Loucy (cell line): ENCODE measurements around the gene TLN1.

Experiments
- H2AFZ ChIP-seq: fragments of 200-600 bp; sonication (generic); 2 replicates; pipeline ENCODE4 v1.6.0; 2016; ENCODE audit warnings: antibody characterized with exemption, mild to moderate bottlenecking, low read length, moderate library complexity
- H3F3A ChIP-seq: fragments of 200-600 bp; 2 replicates; pipeline ENCODE4 v1.6.0; 2016; ENCODE audit warnings: antibody characterized with exemption, low read depth, mild to moderate bottlenecking
- H3K27me3 ChIP-seq: fragments of 200-600 bp; sonication (generic); 2 replicates; pipeline ENCODE4 v1.6.1; 2014; ENCODE audit warnings: low read length, mild to moderate bottlenecking; ENCODE audit not compliant: insufficient read depth, poor library complexity, severe bottlenecking
- H3K36me3 ChIP-seq: fragments of 200-600 bp; sonication (generic); 2 replicates; pipeline ENCODE4 v1.6.1; 2016; ENCODE audit warnings: low read length; ENCODE audit not compliant: insufficient read depth
- H3K4me1 ChIP-seq: fragments of 200-600 bp; sonication (generic); 2 replicates; pipeline ENCODE4 v1.5.1; 2014; ENCODE audit warnings: low read length, mild to moderate bottlenecking; ENCODE audit not compliant: insufficient read depth, poor library complexity, severe bottlenecking
- H3K4me2 ChIP-seq: fragments of 200-600 bp; sonication (generic); 2 replicates; pipeline ENCODE4 v1.6.0; 2014; ENCODE audit warnings: antibody characterized with exemption, low read length, low read depth, mild to moderate bottlenecking; ENCODE audit not compliant: poor library complexity, severe bottlenecking
- H3K4me3 ChIP-seq: fragments of 200-600 bp; sonication (generic); 2 replicates; pipeline ENCODE4 v1.5.1; 2014; ENCODE audit warnings: low read length, mild to moderate bottlenecking, mixed read lengths; ENCODE audit not compliant: poor library complexity, severe bottlenecking
- H3K79me2 ChIP-seq: fragments of 200-600 bp; sonication (generic); 2 replicates; pipeline ENCODE4 v1.6.1; 2014; ENCODE audit warnings: low read length; ENCODE audit not compliant: insufficient read depth
- H3K9ac ChIP-seq: fragments of 200-600 bp; sonication (generic); 2 replicates; pipeline ENCODE4 v1.6.0; 2014; ENCODE audit warnings: mild to moderate bottlenecking, low read depth, low read length, moderate library complexity; ENCODE audit not compliant: poor library complexity, severe bottlenecking
- H3K9me2 ChIP-seq: fragments of 200-600 bp; sonication (generic); replicated peaks from 2 replicates; pipeline ENCODE4 v1.6.1; 2016; ENCODE audit warnings: low read depth, low read length, mixed read lengths
- H3K9me3 ChIP-seq: fragments of 200-600 bp; sonication (generic); 2 replicates; pipeline ENCODE4 v1.6.1; 2014; ENCODE audit warnings: mild to moderate bottlenecking, antibody characterized with exemption, low read length, low read depth; ENCODE audit not compliant: insufficient read depth
- H4K20me1 ChIP-seq: fragments of 200-600 bp; sonication (generic); 2 replicates; pipeline ENCODE4 v1.6.0; 2014; ENCODE audit warnings: antibody characterized with exemption, low read length, mild to moderate bottlenecking; ENCODE audit not compliant: insufficient read depth, poor library complexity, severe bottlenecking
- CTCF ChIP-seq: fragments of 200-600 bp; sonication (generic); conservative IDR thresholded peaks from 2 replicates; pipeline ENCODE4 v1.5.1; 2014; ENCODE audit warnings: mild to moderate bottlenecking, antibody characterized with exemption, low read length
- EZH2phosphoT487 ChIP-seq: fragments of 200-600 bp; IDR thresholded peaks from 2 replicates; pipeline ENCODE4 v1.6.1; 2018; ENCODE audit warnings: antibody characterized with exemption, mild to moderate bottlenecking, moderate library complexity, borderline replicate concordance

The TLN1 gene

GRCh38 chr9:35725362-35725761 is 6.6 kb downstream of the TLN1 start:
- Histone ChIP-seq H2AFZ (no peak overlapping the region), H3K4me1 (peaks cover 40% of the 10 kb centered on the region), H3K79me2 (peaks cover 47% of the 10 kb centered on the region), H3F3A (peaks cover 13% of the 10 kb centered on the region), H3K27me3 (no peaks in the 10 kb centered on the region), H3K9me3 (no peaks in the 10 kb centered on the region), H3K9me2 (no peaks in the 10 kb centered on the region), H4K20me1 (peaks cover 20% of the 10 kb centered on the region), H3K4me3 (no peak overlapping the region), H3K36me3 (peaks cover 50% of the 10 kb centered on the region; the same call in 1 of the 2 replicates), H3K9ac (no peak overlapping the region), H3K4me2 (no peak overlapping the region)
- no peak for TF ChIP-seq CTCF
- no peak for TF ChIP-seq EZH2phosphoT487

- Histone ChIP-seq H2AFZ (no peak overlapping the region), H3K4me1 (peaks cover 26% of the 10 kb centered on the region), H3K4me3 (no peak overlapping the region), H3K27me3 (no peaks in the 10 kb centered on the region), H3K79me2 (peaks cover 32% of the 10 kb centered on the region), H3K9ac (no peak overlapping the region), H3K9me3 (no peaks in the 10 kb centered on the region), H3K4me2 (no peak overlapping the region), H3K9me2 (no peaks in the 10 kb centered on the region), H3K36me3 (peaks cover 65% of the 10 kb centered on the region; the same call in 1 of the 2 replicates), H4K20me1 (peaks cover 6% of the 10 kb centered on the region), H3F3A (peaks cover 9% of the 10 kb centered on the region)
- TF ChIP-seq CTCF, result no peak
- TF ChIP-seq EZH2phosphoT487, result no peak
Observed at GRCh38 chr9:35723908-35724307, 8.1 kb downstream of the TLN1 start.

GRCh38 chr9:35723426-35723825 is 8.6 kb downstream of the TLN1 start:
- Histone ChIP-seq H4K20me1 (peaks cover 6% of the 10 kb centered on the region), H3K36me3 (peaks cover 70% of the 10 kb centered on the region; the same call in 1 of the 2 replicates), H2AFZ (no peak overlapping the region), H3K9me3 (no peaks in the 10 kb centered on the region), H3K4me3 (no peak overlapping the region), H3K4me1 (peaks cover 21% of the 10 kb centered on the region), H3K9ac (no peak overlapping the region), H3K9me2 (no peaks in the 10 kb centered on the region), H3F3A (peaks cover 4% of the 10 kb centered on the region), H3K79me2 (peaks cover 28% of the 10 kb centered on the region), H3K4me2 (no peak overlapping the region), H3K27me3 (no peaks in the 10 kb centered on the region)
- TF ChIP-seq CTCF (no peak), EZH2phosphoT487 (no peak)
